Omental fat pad (tissue), 4 donors: Measurements from ENCODE around the gene ARL14. TPM values are rescaled to one million over a fixed set of nuclear protein-coding genes. Genes with fewer than 3 reads are reported as not detected.

ENCODE experiments used
- ATAC-seq: fragments of 150-250 bp; one replicate; pipeline ENCODE4 v1.9.1; 2016; ENCODE audit warnings: mild to moderate bottlenecking, moderate library complexity; ENCODE audit not compliant: low FRiP score
- DNase-seq: peaks from one replicate; pipeline ENCODE4 v3.0.0-alpha.2; 2019; ENCODE audit warnings: low spot score
- total RNA-seq, 4 donors: library from RNA; depleted of rRNA; stranded (reverse); fragments of >200 nt; gene quantifications; one replicate each; pipeline ENCODE4 v1.1.0, GENCODE V29; 2016
- TF ChIP-seq, protein P1 (sequence below), 3 donors: fragments of 450-650 bp; IDR thresholded peaks; one replicate each; pipeline ENCODE4 v1.5.1; 2016 to 2017; ENCODE audit warnings: antibody characterized with exemption in 3 of 3, mild to moderate bottlenecking in 3 of 3, moderate library complexity in 2 of 3

Gene ARL14
- total RNA-seq, 4 donors from 2014 or later = not detected

DNA sequence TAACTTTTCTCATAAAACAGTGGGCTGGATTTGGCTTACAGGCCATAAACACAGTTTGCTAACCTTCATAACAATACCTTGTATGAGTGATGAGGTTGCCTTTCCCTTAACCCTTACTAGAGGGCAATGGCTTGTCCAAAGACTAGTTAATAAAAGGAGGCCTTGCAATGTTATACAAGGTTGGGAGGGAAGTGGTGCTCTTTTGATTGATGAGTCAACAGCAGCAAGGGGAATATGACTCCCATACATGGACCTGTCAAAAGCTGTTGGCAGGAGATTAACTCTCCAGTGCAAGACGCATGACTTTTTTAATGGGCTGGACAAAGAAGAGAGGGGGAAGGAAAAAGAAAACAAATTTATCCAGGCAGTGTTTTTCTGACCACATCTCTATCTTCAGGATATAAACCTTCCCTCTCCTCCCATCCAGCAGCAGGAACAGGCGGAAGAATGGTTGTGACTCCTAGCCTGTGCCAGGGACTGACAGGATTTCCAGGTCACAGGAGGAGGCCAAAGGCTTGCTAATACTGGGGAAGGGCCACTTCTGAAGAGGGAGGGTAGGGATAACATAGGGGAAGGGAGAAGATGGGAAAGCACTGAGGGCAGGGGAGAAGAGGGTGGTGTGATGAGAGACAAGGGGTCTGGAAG lies 35.2 kb upstream of the ARL14 start:
- TF ChIP-seq, protein P1, sequence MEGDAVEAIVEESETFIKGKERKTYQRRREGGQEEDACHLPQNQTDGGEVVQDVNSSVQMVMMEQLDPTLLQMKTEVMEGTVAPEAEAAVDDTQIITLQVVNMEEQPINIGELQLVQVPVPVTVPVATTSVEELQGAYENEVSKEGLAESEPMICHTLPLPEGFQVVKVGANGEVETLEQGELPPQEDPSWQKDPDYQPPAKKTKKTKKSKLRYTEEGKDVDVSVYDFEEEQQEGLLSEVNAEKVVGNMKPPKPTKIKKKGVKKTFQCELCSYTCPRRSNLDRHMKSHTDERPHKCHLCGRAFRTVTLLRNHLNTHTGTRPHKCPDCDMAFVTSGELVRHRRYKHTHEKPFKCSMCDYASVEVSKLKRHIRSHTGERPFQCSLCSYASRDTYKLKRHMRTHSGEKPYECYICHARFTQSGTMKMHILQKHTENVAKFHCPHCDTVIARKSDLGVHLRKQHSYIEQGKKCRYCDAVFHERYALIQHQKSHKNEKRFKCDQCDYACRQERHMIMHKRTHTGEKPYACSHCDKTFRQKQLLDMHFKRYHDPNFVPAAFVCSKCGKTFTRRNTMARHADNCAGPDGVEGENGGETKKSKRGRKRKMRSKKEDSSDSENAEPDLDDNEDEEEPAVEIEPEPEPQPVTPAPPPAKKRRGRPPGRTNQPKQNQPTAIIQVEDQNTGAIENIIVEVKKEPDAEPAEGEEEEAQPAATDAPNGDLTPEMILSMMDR (IDR thresholded peaks at IDR 0.05) = no peak
- ATAC-seq (no peak), DNase-seq (no peak)

DNA sequence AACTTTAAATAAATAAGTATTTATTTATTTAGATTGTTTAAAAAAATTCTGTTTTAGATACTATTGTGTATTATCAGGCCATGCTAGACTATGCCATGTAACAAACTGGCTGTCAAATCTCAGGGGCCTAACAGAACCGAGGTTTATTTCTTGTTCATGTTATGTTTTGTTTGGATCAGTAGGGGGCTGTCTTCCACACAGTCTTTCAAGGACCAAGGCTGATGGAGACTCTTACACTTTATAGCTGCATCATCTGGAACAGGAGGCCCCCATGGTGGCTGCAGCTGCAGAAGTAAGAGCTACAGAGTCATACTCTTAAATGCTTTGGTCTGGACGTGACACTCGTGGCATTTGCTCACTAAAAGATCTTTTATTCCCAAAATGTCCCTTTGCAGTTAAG lies 33.0 kb upstream of the ARL14 start:
- ATAC-seq (no peak), DNase-seq (no peak)
- TF ChIP-seq, protein P1 (IDR thresholded peaks at IDR 0.05) = no peak

DNA sequence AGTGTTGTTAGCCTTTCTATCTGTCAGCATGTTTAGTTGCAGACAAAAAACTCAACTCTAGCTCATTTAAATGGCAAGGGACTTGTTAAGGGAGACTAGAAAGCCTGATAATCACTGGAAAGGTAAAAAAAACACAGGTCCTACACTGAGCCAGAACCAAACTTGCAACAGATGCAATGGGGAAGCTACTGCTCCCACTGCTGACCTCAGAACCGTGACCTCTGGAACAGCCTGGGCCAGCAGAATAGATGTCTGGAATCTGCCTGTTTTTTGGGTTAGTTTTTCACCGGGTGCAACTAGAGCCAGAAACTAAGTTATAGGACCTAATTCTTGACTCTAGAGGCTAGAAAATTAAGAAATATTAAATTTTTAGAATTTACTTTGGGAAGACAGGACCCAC lies 32.5 kb upstream of the ARL14 start:
- ATAC-seq (no peak), DNase-seq (no peak)
- TF ChIP-seq, protein P1 (IDR thresholded peaks at IDR 0.05) = no peak

DNA sequence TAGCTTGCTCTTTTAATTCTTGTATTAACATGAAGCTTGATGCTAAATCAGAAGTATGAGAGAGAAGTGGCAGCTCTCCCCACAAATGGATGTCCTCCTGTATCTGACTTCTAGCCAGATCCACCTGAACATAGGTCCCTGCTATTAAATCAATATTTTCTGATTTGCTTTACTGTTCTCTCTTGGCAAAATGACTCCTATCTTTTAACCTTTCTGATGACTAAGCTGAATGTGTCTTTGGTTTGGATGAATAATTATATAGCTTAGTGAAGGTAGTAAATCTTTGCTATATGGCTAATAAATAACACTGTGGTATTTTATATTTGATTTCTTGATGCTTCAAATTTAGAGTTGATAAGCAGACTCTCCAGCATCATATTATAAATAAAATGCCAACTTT lies 28.3 kb upstream of the ARL14 start:
- ATAC-seq = no peak
- TF ChIP-seq, protein P1 (IDR thresholded peaks at IDR 0.05) = no peak
- no peak for DNase-seq

DNA sequence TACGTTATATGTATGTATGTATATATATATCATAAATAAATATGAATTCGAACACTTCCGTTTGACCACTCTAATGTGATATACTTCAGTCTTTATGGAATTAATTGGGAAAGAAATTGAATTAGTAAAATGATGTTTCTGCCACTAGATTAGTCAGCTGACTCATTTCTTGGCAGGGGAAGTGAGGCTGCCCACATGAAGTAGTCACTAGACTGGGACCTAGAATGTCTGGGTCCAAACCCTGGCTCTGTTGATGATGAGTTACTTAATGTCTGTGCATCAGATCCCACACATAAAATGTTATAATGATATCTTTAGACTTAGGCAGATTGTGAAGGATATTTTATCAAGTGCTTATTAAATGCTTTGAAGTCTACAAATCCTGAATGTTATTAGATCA lies 27.4 kb upstream of the ARL14 start:
- ATAC-seq (no peak), DNase-seq (no peak)
- TF ChIP-seq, protein P1 (IDR thresholded peaks at IDR 0.05) = no peak

DNA sequence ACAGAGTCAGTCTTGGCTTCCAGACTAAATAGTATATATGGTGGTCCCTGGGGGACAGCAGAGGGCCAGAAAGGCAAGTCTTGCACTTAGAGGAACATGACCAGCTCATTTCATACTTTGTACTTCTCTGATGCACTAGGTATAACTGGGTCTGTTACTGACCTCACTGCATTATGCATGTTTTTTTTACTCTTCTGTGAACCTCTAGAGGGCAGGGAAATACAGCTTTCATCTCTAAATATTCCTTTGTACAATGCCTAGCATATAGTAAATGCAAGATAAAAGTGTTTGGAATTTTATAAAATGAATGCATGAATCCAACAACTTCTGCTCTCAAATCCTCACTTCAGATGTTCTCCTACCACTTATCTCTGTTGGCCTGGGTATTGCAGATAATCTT lies 23.4 kb upstream of the ARL14 start:
- DNase-seq (no peak), ATAC-seq (no peak)
- TF ChIP-seq, protein P1 (IDR thresholded peaks at IDR 0.05) = no peak

DNA sequence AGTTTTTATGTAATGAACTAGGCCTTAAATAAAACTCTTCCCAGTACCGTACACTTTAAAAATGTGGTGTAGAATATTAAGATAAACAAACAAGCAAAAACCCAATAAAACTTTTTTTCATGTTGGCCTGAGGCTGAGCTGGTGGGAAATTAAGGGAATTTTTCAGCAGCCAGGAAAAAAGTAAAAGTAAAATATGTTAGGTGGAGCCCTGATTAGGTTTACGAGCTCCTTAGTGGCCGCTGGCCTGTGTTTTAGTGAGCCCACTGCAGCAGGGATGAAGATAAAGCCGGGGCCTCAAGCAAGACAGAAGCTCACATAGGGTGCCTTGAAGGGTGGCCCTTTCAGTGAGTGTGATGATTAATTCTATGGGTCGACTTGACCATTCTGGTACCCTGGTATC lies 16.1 kb upstream of the ARL14 start:
- DNase-seq (no peak), ATAC-seq (no peak)
- TF ChIP-seq, protein P1 (IDR thresholded peaks at IDR 0.05) = no peak
